ENCODE data around the gene ARPC4. TPM values are rescaled to one million over a fixed set of nuclear protein-coding genes. Genes with fewer than 3 reads are reported as not detected.
A peak's percentile ranks its signal among the peaks of the same experiment; 100 is the strongest.

Gene ARPC4
- total RNA-seq, 2 donors from 2014 or later: 150 to 153 TPM

- H3K4me3 Mint-ChIP-seq: no peak overlapping the region
- no peak for TF ChIP-seq CTCF (conservative IDR thresholded peaks at IDR 0.05)
- peaks cover 73% of the 10 kb centered on the region for H3K36me3 Mint-ChIP-seq (ENCODE audit: low read depth)
- Histone ChIP-seq H3K4me1 (ENCODE audit: control insufficient read depth, insufficient read depth, low read length) (peaks cover 5% of the 10 kb centered on the region), H3K27ac (ENCODE audit: low read depth, low read length) (no peak overlapping the region), H3K27me3 (ENCODE audit: control insufficient read depth, insufficient read depth, low read length, poor library complexity, severe bottlenecking) (no peaks in the 10 kb centered on the region), H3K4me3 (ENCODE audit: low read length) (no peak overlapping the region), H3K9ac (ENCODE audit: extremely low read depth, low read length, poor library complexity, severe bottlenecking) (no peak overlapping the region), H3K9me3 (ENCODE audit: control insufficient read depth, low read length) (no peaks in the 10 kb centered on the region), H3K36me3 (ENCODE audit: control insufficient read depth, insufficient read depth, low read length) (peaks cover 71% of the 10 kb centered on the region)
- no peak overlapping the region for H3K27ac Mint-ChIP-seq
- DNase-seq: no peak
- no peaks in the 10 kb centered on the region for H3K27me3 Mint-ChIP-seq (ENCODE audit: insufficient read depth)
- WGBS, 2 experiments (ENCODE audit: insufficient coverage in 1 of 2, insufficient read length in 1 of 2): 91 to 95% methylated on average over 1 to 2 of the region's 2 CpGs
- H3K4me1 Mint-ChIP-seq: peaks cover 12% of the 10 kb centered on the region
- no peaks in the 10 kb centered on the region for H3K9me3 Mint-ChIP-seq
These were observed 44.9 kb upstream of the ARPC4 start for GRCh38 chr3:9748031-9748430.

- Histone ChIP-seq H3K27me3 (ENCODE audit: control insufficient read depth, insufficient read depth, low read length, poor library complexity, severe bottlenecking) (no peaks in the 10 kb centered on the region), H3K9ac (ENCODE audit: extremely low read depth, low read length, poor library complexity, severe bottlenecking) (peak overlapping the region; percentile 69), H3K4me1 (ENCODE audit: control insufficient read depth, insufficient read depth, low read length) (peaks cover 5% of the 10 kb centered on the region), H3K9me3 (ENCODE audit: control insufficient read depth, low read length) (no peaks in the 10 kb centered on the region), H3K27ac (ENCODE audit: low read depth, low read length) (peak overlapping the region; percentile 97), H3K4me3 (ENCODE audit: low read length) (peak overlapping the region; percentile 97), H3K36me3 (ENCODE audit: control insufficient read depth, insufficient read depth, low read length) (peaks cover 59% of the 10 kb centered on the region)
- 12 to 16% methylated on average over 11 to 19 of the region's 19 CpGs for WGBS, 2 experiments (ENCODE audit: insufficient coverage in 1 of 2, insufficient read length in 1 of 2)
- Mint-ChIP-seq H3K36me3 (ENCODE audit: low read depth) (peaks cover 70% of the 10 kb centered on the region), H3K27me3 (ENCODE audit: insufficient read depth) (no peaks in the 10 kb centered on the region), H3K9me3 (no peaks in the 10 kb centered on the region), H3K27ac (peak overlapping the region; percentile 97), H3K4me3 (peak overlapping the region; percentile 84), H3K4me1 (peaks cover 12% of the 10 kb centered on the region)
- TF ChIP-seq CTCF (conservative IDR thresholded peaks at IDR 0.05): no peak
- DNase-seq: no peak
These were observed 43.6 kb upstream of the ARPC4 start for GRCh38 chr3:9749296-9749644.

- peak within 1 kb of the TSS; percentile 69 for H3K9ac ChIP-seq (ENCODE audit: extremely low read depth, low read length, poor library complexity, severe bottlenecking)
- H3K4me1 ChIP-seq (ENCODE audit: control insufficient read depth, insufficient read depth, low read length): peaks cover 5% of the 10 kb centered on the region
- Mint-ChIP-seq H3K4me1 (peaks cover 12% of the 10 kb centered on the region), H3K4me3 (peak within 1 kb of the TSS; percentile 84), H3K27ac (peak within 1 kb of the TSS; percentile 97), H3K36me3 (ENCODE audit: low read depth) (peaks cover 68% of the 10 kb centered on the region), H3K9me3 (no peaks in the 10 kb centered on the region), H3K27me3 (ENCODE audit: insufficient read depth) (no peaks in the 10 kb centered on the region)
- DNase-seq: peak; percentile 99
- H3K27me3 ChIP-seq (ENCODE audit: control insufficient read depth, insufficient read depth, low read length, poor library complexity, severe bottlenecking): no peaks in the 10 kb centered on the region
- 0 to 1% methylated on average over 41 to 60 of the region's 60 CpGs for WGBS, 2 experiments (ENCODE audit: insufficient coverage in 1 of 2, insufficient read length in 1 of 2)
- no peak for TF ChIP-seq CTCF (conservative IDR thresholded peaks at IDR 0.05)
- peak within 1 kb of the TSS; percentile 97 for H3K4me3 ChIP-seq (ENCODE audit: low read length)
- H3K36me3 ChIP-seq (ENCODE audit: control insufficient read depth, insufficient read depth, low read length): peaks cover 53% of the 10 kb centered on the region
- H3K27ac ChIP-seq (ENCODE audit: low read depth, low read length): peak within 1 kb of the TSS; percentile 97
- no peaks in the 10 kb centered on the region for H3K9me3 ChIP-seq (ENCODE audit: control insufficient read depth, low read length)
These were observed 43.0 kb upstream of the ARPC4 start, which contains the start of gene OGG1 for GRCh38 chr3:9749645-9750555. OGG1 (plus strand) TSS chr3:9749952; CDS start chr3:9750287, 335 bp downstream.
